ENCODE results near the gene S1PR3.

Gene S1PR3

DNA sequence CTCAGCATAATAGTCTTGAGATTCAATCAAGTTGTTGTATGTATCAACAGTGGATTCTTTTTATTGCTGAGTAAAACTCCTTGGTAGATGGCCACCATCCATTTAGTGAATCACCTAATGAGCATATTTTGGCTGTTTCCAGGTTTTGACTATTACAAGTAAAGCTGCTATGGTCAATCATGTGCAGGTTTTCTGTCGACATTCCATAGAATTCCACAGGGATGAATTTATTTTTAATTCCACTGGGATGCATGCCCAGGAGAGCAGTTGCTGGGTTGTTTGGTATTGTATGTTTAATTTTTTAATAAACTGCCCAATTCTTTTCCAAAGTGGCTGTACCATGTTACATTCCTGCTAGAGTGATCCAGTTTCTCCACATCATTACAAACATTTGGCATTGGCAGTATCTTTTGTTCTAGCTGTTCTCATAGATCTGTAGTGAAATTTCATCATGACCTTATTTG lies 10.5 kb upstream of the S1PR3 start:
- ATAC-seq (ENCODE audit: insufficient read depth, low read depth): no peak
- Histone ChIP-seq H3K4me3 (ENCODE audit: low read depth in 1 of 2, low read length in 2 of 2) (no peak overlapping the region), H3K36me3 (ENCODE audit: insufficient read depth, low read length) (no peaks in the 10 kb centered on the region), H3K79me2 (ENCODE audit: insufficient read depth, low read length) (no peaks in the 10 kb centered on the region), H3K9ac (ENCODE audit: low read depth, low read length) (no peak overlapping the region), H3K4me2 (ENCODE audit: insufficient read depth, low read length) (no peak overlapping the region), H3K27ac (ENCODE audit: low read length) (no peak overlapping the region), H3K4me1 (ENCODE audit: insufficient read depth, low read length) (no peaks in the 10 kb centered on the region), H3K9me3 (ENCODE audit: insufficient read depth, low read length, severe bottlenecking) (peaks cover 3% of the 10 kb centered on the region), H2AFZ (ENCODE audit: low read depth, low read length) (no peak overlapping the region), H4K20me1 (ENCODE audit: insufficient read depth, low read length) (no peaks in the 10 kb centered on the region), H3K27me3 (ENCODE audit: insufficient read depth, low read length, poor library complexity) (peaks cover 5% of the 10 kb centered on the region)
- DNase-seq: no peak
- TF ChIP-seq CTCF (IDR thresholded peaks at IDR 0.05; ENCODE audit: borderline replicate concordance, extremely low read depth, low read length, poor library complexity, severe bottlenecking) (no peak), EZH2 (IDR thresholded peaks at IDR 0.05; ENCODE audit: borderline replicate concordance, low read depth, low read length, severe bottlenecking) (no peak)

DNA sequence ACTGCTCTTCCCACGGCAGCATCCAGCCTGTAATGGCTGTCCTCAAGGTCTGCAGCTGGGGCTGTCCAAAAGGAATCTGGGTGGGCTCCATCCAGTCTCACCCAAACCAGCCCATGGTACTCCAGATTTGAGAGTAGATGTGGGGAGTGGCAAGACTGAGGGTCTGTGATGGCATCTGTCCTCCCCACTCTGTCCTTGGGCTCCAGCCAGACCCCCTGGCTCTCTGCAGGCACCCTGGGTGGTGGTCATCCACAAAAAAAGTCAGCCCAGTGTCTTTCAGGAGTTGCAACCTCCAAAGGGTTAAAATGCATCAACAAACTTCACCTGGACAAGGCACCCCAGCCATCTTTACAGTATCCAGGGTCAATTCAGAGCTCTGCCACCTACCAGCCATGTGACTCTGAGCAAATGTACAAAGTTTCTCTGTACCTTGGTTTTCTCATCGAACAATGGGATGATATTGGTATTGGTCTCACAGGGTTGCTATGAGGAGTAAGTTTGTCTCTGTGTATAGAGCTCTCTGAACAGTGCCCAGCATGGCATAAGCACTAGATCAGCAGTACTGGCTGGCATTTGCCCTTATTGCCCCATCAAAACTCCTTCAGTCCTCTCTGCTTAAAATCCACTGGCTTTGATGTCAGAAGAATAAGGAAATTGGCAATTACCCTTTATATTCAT lies 7.3 kb upstream of the S1PR3 start:
- Histone ChIP-seq H3K79me2 (ENCODE audit: insufficient read depth, low read length) (no peaks in the 10 kb centered on the region), H3K9me3 (ENCODE audit: insufficient read depth, low read length, severe bottlenecking) (peaks cover 3% of the 10 kb centered on the region), H3K9ac (ENCODE audit: low read depth, low read length) (no peak overlapping the region), H3K4me2 (ENCODE audit: insufficient read depth, low read length) (no peak overlapping the region), H4K20me1 (ENCODE audit: insufficient read depth, low read length) (no peaks in the 10 kb centered on the region), H3K4me1 (ENCODE audit: insufficient read depth, low read length) (peaks cover 9% of the 10 kb centered on the region), H3K36me3 (ENCODE audit: insufficient read depth, low read length) (no peaks in the 10 kb centered on the region), H3K4me3 (ENCODE audit: low read depth in 1 of 2, low read length in 2 of 2) (no peak overlapping the region), H3K27ac (ENCODE audit: low read length) (no peak overlapping the region), H3K27me3 (ENCODE audit: insufficient read depth, low read length, poor library complexity) (no peaks in the 10 kb centered on the region), H2AFZ (ENCODE audit: low read depth, low read length) (no peak overlapping the region)
- ATAC-seq (ENCODE audit: insufficient read depth, low read depth) (no peak), DNase-seq (no peak)
- TF ChIP-seq CTCF (IDR thresholded peaks at IDR 0.05; ENCODE audit: borderline replicate concordance, extremely low read depth, low read length, poor library complexity, severe bottlenecking) (no peak), EZH2 (IDR thresholded peaks at IDR 0.05; ENCODE audit: borderline replicate concordance, low read depth, low read length, severe bottlenecking) (no peak)

- no peak for ATAC-seq (ENCODE audit: insufficient read depth, low read depth)
- H3K36me3 ChIP-seq (ENCODE audit: insufficient read depth, low read length): no peaks in the 10 kb centered on the region
- H3K9me3 ChIP-seq (ENCODE audit: insufficient read depth, low read length, severe bottlenecking): peaks cover 3% of the 10 kb centered on the region
- DNase-seq: no peak
- no peak overlapping the region for H3K9ac ChIP-seq (ENCODE audit: low read depth, low read length)
- H2AFZ ChIP-seq (ENCODE audit: low read depth, low read length): no peak overlapping the region
- no peaks in the 10 kb centered on the region for H4K20me1 ChIP-seq (ENCODE audit: insufficient read depth, low read length)
- H3K4me3 ChIP-seq (ENCODE audit: low read depth in 1 of 2, low read length in 2 of 2): no peak overlapping the region
- no peaks in the 10 kb centered on the region for H3K79me2 ChIP-seq (ENCODE audit: insufficient read depth, low read length)
- H3K4me1 ChIP-seq (ENCODE audit: insufficient read depth, low read length): peaks cover 14% of the 10 kb centered on the region
- H3K27me3 ChIP-seq (ENCODE audit: insufficient read depth, low read length, poor library complexity): no peaks in the 10 kb centered on the region
- TF ChIP-seq EZH2 (IDR thresholded peaks at IDR 0.05; ENCODE audit: borderline replicate concordance, low read depth, low read length, severe bottlenecking) (no peak), CTCF (IDR thresholded peaks at IDR 0.05; ENCODE audit: borderline replicate concordance, extremely low read depth, low read length, poor library complexity, severe bottlenecking) (no peak)
- no peak overlapping the region for H3K27ac ChIP-seq (ENCODE audit: low read length)
- H3K4me2 ChIP-seq (ENCODE audit: insufficient read depth, low read length): no peak overlapping the region
Observed at GRCh38 chr9:88984543-88984883, 6.8 kb upstream of the S1PR3 start.
